Stimulated activated CD4-positive, alpha-beta T cell treated with anti-CD3 and anti-CD28 coated beads, Interleukin-1b, Interleukin-23, amount 100 ng/mL, for 4 hours (primary cell): ENCODE data around the gene UROD.

Experiments used
- DNase-seq, 2 donors: peaks; one replicate each; pipeline ENCODE4 v3.0.0-alpha.2; 2020; ENCODE audit warnings: low read depth in 2 of 2

UROD gene

DNA sequence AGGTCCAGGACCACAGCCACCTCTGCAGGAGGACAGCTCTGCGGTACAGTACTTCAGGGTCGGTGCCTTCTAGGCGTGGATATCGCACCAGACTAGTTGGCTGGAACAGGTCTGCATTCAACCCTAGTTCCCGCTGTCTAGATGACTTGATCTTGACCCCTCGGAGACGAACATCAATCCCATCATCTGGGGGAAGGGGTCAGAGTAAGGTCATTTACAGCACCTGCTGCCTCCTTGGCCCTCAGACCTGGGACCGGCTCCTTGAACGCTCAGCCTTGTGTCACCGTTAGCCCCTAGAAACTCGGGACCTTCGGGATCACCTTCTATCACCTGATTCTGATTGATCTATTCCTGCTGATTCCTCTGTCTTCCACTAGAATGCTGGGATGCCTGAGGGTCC lies 3.5 kb upstream of the UROD start:
- no peak for DNase-seq

DNA sequence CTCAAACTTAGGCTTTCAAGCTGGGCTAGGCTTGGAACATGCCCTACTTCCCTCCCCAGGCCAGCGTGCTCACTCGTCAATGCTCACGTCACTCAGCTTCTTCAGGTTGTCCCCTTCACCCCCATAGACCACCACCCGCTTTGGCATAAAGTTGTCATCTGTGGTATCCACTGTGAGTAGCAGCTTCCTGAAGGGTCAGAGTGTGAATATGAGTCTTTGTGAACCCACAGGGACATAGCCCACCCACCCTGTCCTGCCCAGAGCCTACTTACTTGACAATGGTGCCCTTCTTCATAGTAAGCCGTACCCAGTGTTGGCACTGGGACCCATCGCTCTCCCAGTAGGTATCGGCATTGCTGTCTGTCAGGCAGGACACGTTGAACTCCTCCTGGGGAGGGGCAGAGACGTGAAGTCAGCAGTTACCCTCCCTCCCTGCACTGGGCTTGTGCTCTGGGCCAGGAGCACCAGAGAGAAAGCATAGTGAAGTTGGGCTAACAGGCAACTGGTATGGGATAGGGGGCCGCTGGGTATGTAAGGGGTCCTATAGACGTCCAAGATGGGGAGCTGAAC lies 2.7 kb upstream of the UROD start:
- DNase-seq = no peak

DNA sequence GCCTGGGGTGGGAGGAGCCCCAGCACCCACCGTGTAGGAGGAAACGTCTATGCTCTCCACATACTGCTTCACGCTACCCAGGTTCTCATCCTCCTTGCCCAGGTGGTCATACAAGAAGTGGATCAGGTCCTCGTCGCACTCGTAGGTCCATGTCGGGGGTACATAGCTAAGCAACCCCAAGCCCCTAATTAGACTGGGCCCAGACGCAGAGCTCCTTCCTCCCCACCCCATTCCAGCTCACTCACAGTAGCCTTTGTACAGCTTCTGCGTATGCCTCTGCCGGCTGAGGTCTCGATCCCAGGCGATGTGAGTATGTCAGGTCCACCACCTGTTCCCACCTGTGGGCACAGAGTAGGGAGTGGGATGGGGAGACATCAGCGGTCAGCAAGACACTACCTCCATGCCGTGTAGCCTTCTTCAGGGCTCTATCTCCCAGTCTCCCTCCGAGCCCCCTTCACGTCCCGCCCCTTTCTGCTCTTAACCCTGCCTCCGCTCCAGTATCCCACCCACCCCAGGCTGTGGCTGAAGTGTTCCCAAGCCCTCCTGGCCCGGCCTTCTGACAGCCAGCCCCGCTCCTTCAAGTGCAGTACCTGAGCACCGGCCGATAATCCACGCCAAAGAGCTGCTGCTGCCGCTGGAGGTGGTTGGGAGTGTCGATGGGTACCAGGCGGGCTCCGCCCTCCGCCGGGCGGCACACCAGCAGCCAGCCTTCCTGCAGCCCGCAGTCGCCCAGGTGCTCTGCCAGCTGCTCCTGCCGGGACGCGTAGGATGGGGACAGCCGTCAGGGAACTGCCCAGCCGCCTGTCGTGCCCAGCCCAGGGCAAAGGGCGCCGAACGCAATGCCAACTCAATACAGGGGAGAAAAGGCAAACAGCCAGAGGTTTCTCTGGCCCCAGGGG lies 1.8 kb upstream of the UROD start:
- no peak for DNase-seq

DNA sequence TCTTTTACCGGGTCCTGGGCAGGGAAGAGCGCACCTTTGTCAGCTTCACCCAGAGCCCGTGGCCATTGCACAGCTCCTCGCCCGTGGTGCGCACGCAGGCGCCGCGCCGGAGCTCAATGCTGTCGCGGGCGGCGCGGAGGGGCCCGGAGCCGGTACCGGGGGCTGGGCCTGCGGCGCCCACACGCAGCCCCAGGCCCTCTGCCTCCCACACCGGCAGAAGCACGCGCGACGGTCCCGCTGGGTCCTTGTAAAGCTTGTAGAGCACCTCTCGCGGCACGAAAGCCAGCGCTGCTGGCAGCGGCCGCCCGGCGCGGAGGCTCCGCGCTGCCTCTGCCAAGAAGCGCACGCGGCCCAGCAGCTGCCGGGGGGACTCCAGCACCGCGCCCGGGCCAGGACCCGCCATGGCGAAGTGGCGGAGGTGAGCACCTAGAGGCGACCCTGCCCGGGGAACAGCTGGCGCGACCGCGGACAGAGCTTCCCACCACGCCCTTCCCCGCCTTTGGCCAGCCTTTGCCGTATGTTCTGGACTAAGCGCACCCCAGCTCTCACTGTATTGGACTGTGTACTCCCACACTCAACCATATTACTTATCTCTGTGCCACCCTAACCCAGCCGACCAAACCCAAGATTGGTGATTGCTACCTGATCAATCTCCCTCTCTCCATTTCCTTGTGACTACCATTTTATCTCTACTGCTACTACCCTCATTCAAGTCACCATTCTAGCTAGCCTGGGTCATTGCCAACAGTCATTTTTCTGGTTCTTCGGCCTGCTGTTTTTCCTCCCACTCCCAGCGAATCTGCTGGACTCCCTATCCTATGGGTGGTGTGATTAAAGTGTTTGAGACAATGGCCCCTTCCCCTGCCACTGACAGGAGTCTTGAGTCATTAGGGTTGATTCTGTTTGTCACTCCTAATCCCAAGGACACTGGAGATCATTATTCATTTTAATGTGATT lies 921 bp upstream of the UROD start, which contains the start of gene HECTD3:
HECTD3 (minus strand) TSS at position 470 of the 957 bp plus-strand sequence; CDS start at position 403, 67 bp downstream.
- DNase-seq = peak; percentile 47 to 55

DNA sequence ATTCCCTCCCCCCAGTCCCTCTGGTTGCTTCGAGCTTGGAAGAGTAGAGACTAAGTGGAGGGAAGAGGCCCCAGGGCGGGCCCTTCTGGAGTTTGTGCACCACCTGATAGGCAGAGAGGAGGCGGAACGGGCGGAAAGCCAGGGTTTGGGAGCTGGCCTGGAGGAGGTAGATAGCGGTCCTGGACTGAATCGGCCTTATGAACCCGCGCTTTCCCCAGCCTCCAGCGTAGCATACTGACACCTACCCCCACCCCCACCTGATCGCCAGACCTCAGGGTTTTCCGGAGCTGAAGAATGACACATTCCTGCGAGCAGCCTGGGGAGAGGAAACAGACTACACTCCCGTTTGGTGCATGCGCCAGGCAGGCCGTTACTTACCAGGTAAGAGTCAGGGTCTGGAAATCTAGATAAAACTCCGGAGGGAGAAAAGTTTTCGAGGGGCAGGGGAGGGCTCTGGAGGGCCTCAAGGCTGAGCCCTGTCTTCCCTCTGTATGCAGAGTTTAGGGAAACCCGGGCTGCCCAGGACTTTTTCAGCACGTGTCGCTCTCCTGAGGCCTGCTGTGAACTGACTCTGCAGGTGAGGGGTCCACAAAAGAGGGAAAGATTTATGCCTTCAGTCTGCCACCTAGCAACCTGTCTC lies 705 bp downstream of the UROD start:
- DNase-seq = no peak

DNA sequence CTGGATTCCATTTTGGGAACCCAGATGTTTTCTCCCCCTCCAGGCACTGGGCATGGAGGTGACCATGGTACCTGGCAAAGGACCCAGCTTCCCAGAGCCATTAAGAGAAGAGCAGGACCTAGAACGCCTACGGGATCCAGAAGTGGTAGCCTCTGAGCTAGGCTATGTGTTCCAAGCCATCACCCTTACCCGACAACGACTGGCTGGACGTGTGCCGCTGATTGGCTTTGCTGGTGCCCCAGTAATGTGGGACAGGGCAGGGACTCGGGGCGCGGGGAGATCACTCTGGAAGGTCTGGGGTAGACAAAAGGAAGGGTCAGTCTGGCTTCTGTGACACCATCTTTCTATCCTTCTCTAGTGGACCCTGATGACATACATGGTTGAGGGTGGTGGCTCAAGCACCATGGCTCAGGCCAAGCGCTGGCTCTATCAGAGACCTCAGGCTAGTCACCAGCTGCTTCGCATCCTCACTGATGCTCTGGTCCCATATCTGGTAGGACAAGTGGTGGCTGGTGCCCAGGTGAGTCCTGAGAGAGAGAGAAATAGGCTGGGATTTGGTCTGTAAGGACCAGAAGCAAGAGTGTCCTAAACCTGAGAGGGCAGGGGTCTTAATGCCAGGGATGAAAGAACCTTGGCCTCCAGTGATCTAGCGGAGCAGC lies 1.6 kb downstream of the UROD start:
- no peak for DNase-seq

DNA sequence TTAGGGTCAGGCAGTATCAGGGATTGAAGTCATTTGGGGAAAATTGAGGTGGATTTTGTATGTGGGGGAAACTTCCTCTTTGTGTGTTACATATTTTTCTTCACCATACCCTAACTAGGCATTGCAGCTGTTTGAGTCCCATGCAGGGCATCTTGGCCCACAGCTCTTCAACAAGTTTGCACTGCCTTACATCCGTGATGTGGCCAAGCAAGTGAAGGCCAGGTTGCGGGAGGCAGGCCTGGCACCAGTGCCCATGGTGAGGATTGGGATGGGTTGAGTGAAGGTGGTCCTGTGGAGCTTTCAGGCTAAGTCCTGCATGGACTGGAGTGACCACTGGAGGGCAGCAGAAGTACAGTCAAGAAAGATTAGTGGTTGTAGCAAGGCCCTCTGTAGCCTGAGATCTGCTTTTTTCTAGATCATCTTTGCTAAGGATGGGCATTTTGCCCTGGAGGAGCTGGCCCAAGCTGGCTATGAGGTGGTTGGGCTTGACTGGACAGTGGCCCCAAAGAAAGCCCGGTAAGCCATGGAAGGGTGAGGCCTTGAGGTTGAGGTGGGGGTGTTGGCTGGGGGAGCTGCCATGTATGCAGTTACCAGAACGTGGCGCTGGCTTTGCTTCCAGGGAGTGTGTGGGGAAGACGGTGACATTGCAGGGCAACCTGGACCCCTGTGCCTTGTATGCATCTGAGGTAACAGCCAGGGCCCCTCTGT lies 2.4 kb downstream of the UROD start:
- DNase-seq = peak; percentile 56 to 77

DNA sequence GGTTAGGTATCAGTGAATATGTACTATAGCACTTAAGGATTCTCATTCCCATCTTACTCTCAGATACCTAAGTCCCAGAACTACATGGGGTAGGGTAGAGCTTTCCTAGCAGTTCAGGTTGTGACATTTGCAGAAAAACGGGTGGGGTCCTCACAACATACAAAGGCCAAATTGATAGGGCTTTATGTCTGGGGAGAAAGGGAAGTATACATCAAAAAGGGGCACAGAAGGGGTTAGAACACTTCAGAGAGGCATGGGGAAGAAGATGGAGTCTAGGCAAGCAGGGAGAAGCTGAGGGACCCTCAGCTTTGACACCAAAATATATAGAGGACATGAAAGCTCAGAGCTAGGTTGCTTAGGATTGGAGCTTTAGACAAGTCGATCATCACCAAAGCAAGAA lies 3.6 kb downstream of the UROD start:
- no peak for DNase-seq

DNA sequence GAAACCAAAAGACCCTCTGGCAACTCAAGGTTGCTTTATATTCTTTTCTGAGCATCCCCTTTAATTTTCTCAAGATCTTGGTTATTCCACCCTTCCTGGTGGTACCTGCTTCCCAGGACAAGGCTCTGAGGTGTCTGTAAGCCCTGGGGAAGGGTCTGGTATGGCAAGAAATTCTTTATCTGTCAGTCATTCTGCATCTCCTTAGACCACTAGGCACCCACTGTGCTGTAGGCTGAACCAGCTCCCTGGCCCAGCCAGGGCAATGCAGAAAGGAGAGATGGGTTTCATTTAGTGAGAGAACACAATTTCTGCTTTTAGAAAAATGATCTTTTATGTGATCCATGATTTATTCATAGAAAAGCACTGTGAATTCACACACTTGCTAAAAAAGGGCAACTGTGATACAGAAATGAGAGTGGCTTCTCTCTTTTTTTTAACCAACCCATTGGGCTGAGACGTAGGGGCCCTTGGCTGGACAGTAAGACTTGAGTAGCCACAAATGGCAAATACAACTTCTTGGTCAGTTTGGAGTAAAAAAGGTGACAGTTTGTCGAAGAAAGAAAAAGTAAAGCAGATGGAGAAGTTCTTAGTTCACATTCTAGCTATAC lies 4.1 kb downstream of the UROD start:
- DNase-seq = no peak

DNA sequence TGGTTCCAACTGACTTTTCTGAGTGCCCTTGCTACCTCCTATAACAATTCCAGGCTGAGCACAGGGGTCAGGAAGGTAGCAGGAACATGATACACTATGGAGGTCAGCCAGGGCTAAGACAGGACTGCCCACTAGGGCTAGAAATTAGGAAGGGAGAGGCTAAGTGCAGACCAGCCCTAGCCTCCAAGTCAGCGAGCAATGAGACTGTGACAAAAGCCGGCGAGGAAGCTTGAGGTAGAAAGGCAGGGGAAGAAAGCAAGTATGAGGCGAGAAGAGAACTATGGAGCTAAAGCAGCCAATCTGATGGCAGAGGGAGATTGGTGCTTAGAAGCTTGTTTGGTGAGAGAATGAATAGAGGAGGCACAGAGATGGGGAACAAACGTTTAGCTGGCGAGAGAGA lies 4.7 kb downstream of the UROD start:
- DNase-seq = no peak

DNA sequence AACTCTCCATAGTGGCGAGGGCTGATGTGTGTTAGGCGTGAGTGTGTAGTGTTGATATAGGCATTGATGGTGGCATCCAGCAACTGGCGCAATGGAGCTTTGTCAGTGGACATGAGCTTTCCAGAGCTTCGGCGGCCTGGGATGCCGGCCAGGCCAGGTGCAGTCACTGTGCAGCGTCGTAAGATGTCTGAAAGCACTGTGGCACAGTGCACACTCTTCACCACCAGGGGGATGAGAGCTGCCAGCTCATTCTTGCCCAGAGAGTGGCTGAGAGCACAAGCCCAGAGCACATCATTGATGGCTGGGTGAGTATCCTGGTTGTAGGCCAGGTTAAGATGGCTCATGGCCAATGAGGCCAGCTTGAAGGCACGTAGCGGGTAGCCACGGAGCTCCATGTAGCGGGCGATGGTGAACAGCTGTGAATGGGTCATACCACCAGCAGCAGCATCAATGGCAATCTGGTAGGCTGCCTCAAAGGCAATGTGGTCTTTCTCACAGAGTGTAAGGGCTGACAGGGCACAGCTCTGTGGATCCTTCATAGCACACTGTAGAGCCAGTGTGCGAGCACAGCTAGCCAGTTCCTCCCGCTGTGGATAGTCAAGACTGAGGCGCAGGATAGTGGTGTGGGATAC lies 6.7 kb downstream of the UROD start:
- peak; percentile 50 to 53 for DNase-seq

DNA sequence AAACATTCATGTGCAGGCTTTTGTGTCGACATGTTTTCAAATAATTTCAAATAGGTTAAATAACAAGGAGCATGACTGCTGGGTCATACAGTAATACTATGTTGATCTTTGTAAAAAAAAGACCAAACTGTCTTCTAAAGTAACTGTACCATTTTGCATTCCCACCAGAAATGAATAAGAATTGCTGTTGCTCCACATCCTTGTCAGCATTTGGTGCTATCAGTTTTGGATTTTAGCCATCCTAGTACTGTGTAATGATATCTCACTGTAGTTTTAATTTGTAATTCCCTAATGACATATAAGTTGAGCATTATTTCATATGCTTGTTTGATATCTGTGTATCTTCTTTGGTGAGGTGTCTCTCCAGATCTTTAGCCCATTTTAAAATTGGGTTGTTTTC lies 11.6 kb downstream of the UROD start:
- no peak for DNase-seq

DNA sequence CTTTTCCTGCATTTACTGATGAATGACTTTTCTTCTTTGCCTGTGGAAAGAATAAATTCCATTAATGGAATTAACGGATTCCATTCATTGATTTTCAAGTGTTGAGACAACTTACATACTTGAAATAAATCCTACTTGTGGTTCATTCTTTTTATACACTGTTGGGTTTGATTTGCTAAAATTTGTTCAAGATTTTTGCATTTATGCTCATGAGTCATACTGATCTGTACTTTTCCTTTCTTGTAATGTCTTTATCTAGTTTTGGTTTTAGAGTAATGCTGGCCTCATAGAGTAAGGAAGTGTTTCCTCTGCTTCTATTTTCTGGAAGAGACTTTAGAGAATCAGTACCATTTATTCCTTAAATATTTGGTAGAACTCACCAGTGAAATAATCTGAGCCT lies 14.4 kb downstream of the UROD start:
- DNase-seq = no peak

DNA sequence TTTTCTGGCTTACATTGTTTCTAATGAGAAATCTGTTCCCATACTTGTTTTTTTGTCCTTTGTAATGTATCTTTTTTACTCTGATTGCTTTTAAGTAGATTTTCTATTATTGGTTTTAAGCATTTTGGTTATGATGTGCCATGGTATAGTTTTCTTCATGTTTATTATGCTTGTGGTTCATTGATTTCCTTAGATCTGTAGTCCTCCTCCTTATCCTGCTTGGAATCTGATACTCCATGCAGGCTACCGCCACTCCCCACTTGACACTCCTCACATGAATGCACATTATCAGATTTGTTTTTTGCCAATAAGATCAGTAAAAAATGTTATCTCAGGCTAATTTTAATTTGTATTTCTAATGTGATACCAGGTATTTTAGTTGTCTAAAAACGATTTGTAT lies 20.8 kb downstream of the UROD start:
- DNase-seq = no peak

DNA sequence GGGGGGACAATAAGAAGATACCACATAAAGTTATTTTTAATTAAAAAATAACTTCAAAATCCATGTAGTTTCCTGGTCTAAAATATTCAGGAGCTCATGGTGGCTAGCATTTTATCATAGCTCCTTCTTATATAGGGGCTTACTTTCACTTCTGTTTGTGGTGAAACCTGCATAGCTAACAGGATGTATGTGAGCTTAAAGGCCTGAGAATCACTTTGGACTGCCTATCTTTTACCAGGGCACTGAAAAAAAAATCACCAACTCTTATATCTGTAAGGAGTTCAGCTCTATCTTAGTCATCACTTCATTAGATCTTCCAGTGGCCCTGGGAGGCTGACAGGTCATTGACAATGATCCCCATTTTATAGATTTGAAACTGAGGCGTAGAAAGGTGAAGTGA lies 21.3 kb downstream of the UROD start:
- no peak for DNase-seq

DNA sequence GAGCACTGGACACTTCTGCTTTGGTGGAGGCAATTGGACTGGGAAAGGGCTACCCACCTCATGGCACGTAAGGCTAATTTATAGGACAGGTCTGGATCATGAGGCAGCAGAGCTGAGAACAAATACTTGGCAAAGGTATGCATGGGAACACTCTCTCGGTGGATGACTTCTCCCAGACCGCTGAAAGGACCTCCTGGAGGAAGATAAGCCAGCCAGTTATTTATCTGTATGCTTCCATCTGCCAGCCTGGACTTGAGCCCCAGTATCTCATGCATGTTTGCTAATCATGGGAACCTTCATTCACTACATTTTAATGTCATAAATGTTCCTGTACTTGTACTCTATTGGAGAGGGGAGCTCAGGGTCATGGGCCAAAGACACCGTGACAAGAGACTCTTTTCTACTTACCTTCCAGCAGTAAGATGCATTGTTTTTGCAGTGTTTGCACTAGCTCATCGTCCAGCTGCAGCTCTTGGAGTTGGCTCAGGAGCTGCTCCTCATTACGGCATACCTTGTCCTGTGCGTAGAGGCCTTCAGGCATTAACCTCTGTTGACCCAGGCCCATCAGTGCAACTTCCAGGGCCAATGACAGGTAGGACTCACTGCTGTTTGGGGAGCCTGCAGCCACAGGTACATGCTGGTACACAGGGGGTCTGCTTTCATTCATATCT lies 23.7 kb downstream of the UROD start:
- no peak for DNase-seq

DNA sequence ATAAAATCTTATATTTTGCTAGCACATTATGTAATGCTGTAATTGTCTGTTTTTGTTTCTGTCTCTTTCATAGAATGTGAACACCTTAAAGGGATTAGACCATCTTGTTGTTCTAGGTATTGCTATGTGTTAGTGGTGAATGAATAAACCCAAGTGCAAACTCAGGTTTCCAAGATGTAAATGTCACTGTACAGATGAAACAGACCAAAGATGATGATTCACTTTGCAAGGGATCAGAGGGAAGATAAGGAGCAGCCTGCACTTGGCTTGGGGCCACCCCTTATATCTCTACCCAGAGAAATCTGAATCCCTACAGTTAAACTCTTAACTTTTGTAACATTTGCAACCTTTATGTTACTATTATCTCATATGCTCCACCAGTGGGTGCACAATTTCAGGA lies 25.4 kb downstream of the UROD start:
- no peak for DNase-seq

DNA sequence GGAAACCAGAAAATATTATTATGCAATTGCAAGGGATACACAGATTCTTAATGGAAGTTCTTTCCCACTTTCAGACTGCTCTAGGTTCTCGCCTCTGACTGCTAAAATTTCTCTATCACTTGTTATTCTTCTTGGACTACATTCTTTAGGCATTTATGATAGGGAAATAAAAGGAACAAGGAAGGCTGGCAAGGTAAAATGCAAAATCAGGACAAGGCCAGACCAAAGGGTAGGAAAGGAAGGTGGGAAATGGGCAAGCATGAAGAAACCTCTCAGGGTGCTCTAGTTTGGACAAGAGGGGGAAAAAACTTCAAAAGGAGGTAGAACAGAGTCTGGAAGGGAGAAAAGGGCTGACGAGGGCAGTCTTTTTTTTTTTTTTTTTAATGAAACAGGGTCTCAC lies 26.2 kb downstream of the UROD start:
- no peak for DNase-seq
